ENCODE results near the gene LRRC51.

- TF ChIP-seq POLR2A (IDR thresholded peaks at IDR 0.05), result no peak
- TF ChIP-seq CTCF (IDR thresholded peaks at IDR 0.05), result no peak
Measured at GRCh38 chr11:72100462-72100861, 19.8 kb downstream of the LRRC51 start.
